Measurements from ENCODE around the gene STX16. TPM values are rescaled to one million over a fixed set of nuclear protein-coding genes. Genes with fewer than 3 reads are reported as not detected.
"Not testable (repeated sequence)": the region's sequence is repeated elsewhere in the genome, so short reads cannot be mapped to it uniquely, and the experiment has no call there.

Gene STX16
- polyA plus RNA-seq, 1 experiment: 39.7 TPM

GRCh38 chr20:58719971-58720371, 68.9 kb downstream of the STX16 start:
- ChIA-PET CTCF (no interaction called here), POLR2A (no interaction called here)

GRCh38 chr20:58720890-58721289, 69.8 kb downstream of the STX16 start:
- no peak for DNase-seq (ENCODE audit: low read depth)
- Histone ChIP-seq H3K27me3 (ENCODE audit: control insufficient read depth, insufficient read depth, low read length) (peaks cover 12% of the 10 kb centered on the region), H3K36me3 (ENCODE audit: control insufficient read depth, insufficient read depth, low read length) (no peaks in the 10 kb centered on the region), H3K4me3 (ENCODE audit: low read depth, low read length) (no peak overlapping the region)
- no peak for TF ChIP-seq CTCF (IDR thresholded peaks at IDR 0.05; ENCODE audit: insufficient read depth, low read depth, low read length)
- CTCF ChIA-PET: no interaction called here
- POLR2A ChIA-PET: no interaction called here

More at GRCh38 chr20:58719971-58720371, 68.9 kb downstream of the STX16 start:
- no peak for DNase-seq (ENCODE audit: low read depth)
- no peak for TF ChIP-seq CTCF (IDR thresholded peaks at IDR 0.05; ENCODE audit: insufficient read depth, low read depth, low read length)
- H3K4me3 ChIP-seq (ENCODE audit: low read depth, low read length): no peak overlapping the region
- H3K36me3 ChIP-seq (ENCODE audit: control insufficient read depth, insufficient read depth, low read length): no peaks in the 10 kb centered on the region
- H3K27me3 ChIP-seq (ENCODE audit: control insufficient read depth, insufficient read depth, low read length): peaks cover 12% of the 10 kb centered on the region

- DNase-seq (ENCODE audit: low read depth): no peak
- H3K4me3 ChIP-seq (ENCODE audit: low read depth, low read length): no peak overlapping the region
- ChIA-PET CTCF (no interaction called here), POLR2A (no interaction called here)
- no peaks in the 10 kb centered on the region for H3K36me3 ChIP-seq (ENCODE audit: control insufficient read depth, insufficient read depth, low read length)
- no peak for TF ChIP-seq CTCF (IDR thresholded peaks at IDR 0.05; ENCODE audit: insufficient read depth, low read depth, low read length)
- H3K27me3 ChIP-seq (ENCODE audit: control insufficient read depth, insufficient read depth, low read length): peaks cover 12% of the 10 kb centered on the region
Measured at GRCh38 chr20:58721951-58722778, 71.1 kb downstream of the STX16 start.

- ChIA-PET CTCF (no interaction called here), POLR2A (no interaction called here)
- Histone ChIP-seq H3K36me3 (ENCODE audit: control insufficient read depth, insufficient read depth, low read length) (no peaks in the 10 kb centered on the region), H3K4me3 (ENCODE audit: low read depth, low read length) (no peak overlapping the region), H3K27me3 (ENCODE audit: control insufficient read depth, insufficient read depth, low read length) (peaks cover 12% of the 10 kb centered on the region)
- no peak for DNase-seq (ENCODE audit: low read depth)
- TF ChIP-seq CTCF (IDR thresholded peaks at IDR 0.05; ENCODE audit: insufficient read depth, low read depth, low read length): no peak
Measured at GRCh38 chr20:58722877-58723627, 72.0 kb downstream of the STX16 start.

GRCh38 chr20:58723628-58723984, 72.5 kb downstream of the STX16 start:
- CTCF ChIA-PET: no interaction called here
- POLR2A ChIA-PET: no interaction called here

GRCh38 chr20:58726156-58726555, 75.1 kb downstream of the STX16 start:
- DNase-seq (ENCODE audit: low read depth); POLR2A ChIA-PET; H3K4me3 ChIP-seq (ENCODE audit: low read depth, low read length); CTCF ChIA-PET; H3K36me3 ChIP-seq (ENCODE audit: control insufficient read depth, insufficient read depth, low read length): not testable (repeated sequence)
- H3K27me3 ChIP-seq (ENCODE audit: control insufficient read depth, insufficient read depth, low read length): peaks cover 10% of the 10 kb centered on the region

More at GRCh38 chr20:58723628-58723984, 72.5 kb downstream of the STX16 start:
- peaks cover 12% of the 10 kb centered on the region for H3K27me3 ChIP-seq (ENCODE audit: control insufficient read depth, insufficient read depth, low read length)
- no peaks in the 10 kb centered on the region for H3K36me3 ChIP-seq (ENCODE audit: control insufficient read depth, insufficient read depth, low read length)
- no peak overlapping the region for H3K4me3 ChIP-seq (ENCODE audit: low read depth, low read length)
- TF ChIP-seq CTCF (IDR thresholded peaks at IDR 0.05; ENCODE audit: insufficient read depth, low read depth, low read length): no peak
- DNase-seq (ENCODE audit: low read depth): no peak

Measured in BJ (cell line).